Measurements from ENCODE around the gene ADAM10. TPM values are rescaled to one million over a fixed set of nuclear protein-coding genes. Genes with fewer than 3 reads are reported as not detected.

ADAM10 gene
- total RNA-seq, 2 donors from 2014 or later = 191 to 211 TPM

GRCh38 chr15:58556541-58556940 is 193.0 kb downstream of the ADAM10 start:
- H3K27ac ChIP-seq (ENCODE audit: low read depth, low read length) = no peak overlapping the region
- H3K4me1 ChIP-seq (ENCODE audit: control insufficient read depth, insufficient read depth, low read length) = peaks cover 3% of the 10 kb centered on the region
- peaks cover 6% of the 10 kb centered on the region for H3K36me3 Mint-ChIP-seq (ENCODE audit: low read depth)
- no peak overlapping the region for H3K27ac Mint-ChIP-seq
- TF ChIP-seq CTCF (conservative IDR thresholded peaks at IDR 0.05) = no peak
- H3K4me1 Mint-ChIP-seq = peaks cover 23% of the 10 kb centered on the region
- DNase-seq = no peak
- H3K4me3 ChIP-seq (ENCODE audit: low read length) = no peak overlapping the region
- peaks cover 1% of the 10 kb centered on the region for H3K27me3 Mint-ChIP-seq (ENCODE audit: insufficient read depth)
- H3K27me3 ChIP-seq (ENCODE audit: control insufficient read depth, insufficient read depth, low read length, poor library complexity, severe bottlenecking) = no peaks in the 10 kb centered on the region
- 97 to 100% methylated on average over 2 to 3 of the region's 3 CpGs for WGBS, 2 experiments (ENCODE audit: insufficient coverage in 1 of 2, insufficient read length in 1 of 2)
- no peak overlapping the region for H3K9ac ChIP-seq (ENCODE audit: extremely low read depth, low read length, poor library complexity, severe bottlenecking)
- H3K9me3 Mint-ChIP-seq = peaks cover 38% of the 10 kb centered on the region
- no peaks in the 10 kb centered on the region for H3K36me3 ChIP-seq (ENCODE audit: control insufficient read depth, insufficient read depth, low read length)
- H3K4me3 Mint-ChIP-seq = no peak overlapping the region
- peaks cover 24% of the 10 kb centered on the region for H3K9me3 ChIP-seq (ENCODE audit: control insufficient read depth, low read length)

GRCh38 chr15:58556028-58556361 is 193.5 kb downstream of the ADAM10 start:
- Histone ChIP-seq H3K9ac (ENCODE audit: extremely low read depth, low read length, poor library complexity, severe bottlenecking) (no peak overlapping the region), H3K27ac (ENCODE audit: low read depth, low read length) (no peak overlapping the region), H3K36me3 (ENCODE audit: control insufficient read depth, insufficient read depth, low read length) (no peaks in the 10 kb centered on the region), H3K4me1 (ENCODE audit: control insufficient read depth, insufficient read depth, low read length) (peaks cover 3% of the 10 kb centered on the region), H3K27me3 (ENCODE audit: control insufficient read depth, insufficient read depth, low read length, poor library complexity, severe bottlenecking) (no peaks in the 10 kb centered on the region), H3K4me3 (ENCODE audit: low read length) (no peak overlapping the region), H3K9me3 (ENCODE audit: control insufficient read depth, low read length) (peaks cover 24% of the 10 kb centered on the region)
- TF ChIP-seq CTCF (conservative IDR thresholded peaks at IDR 0.05) = no peak
- Mint-ChIP-seq H3K9me3 (peaks cover 32% of the 10 kb centered on the region), H3K4me1 (peaks cover 20% of the 10 kb centered on the region), H3K4me3 (no peak overlapping the region), H3K27me3 (ENCODE audit: insufficient read depth) (peaks cover 1% of the 10 kb centered on the region), H3K36me3 (ENCODE audit: low read depth) (peaks cover 6% of the 10 kb centered on the region), H3K27ac (no peak overlapping the region)
- WGBS, 2 experiments (ENCODE audit: insufficient coverage in 1 of 2, insufficient read length in 1 of 2) = 95 to 100% methylated on average over 2 of the region's 2 CpGs
- DNase-seq = peak; percentile 28

- WGBS, 2 experiments (ENCODE audit: insufficient coverage in 1 of 2, insufficient read length in 1 of 2) = 75 to 79% methylated on average over 8 to 15 of the region's 15 CpGs
- Histone ChIP-seq H3K9me3 (ENCODE audit: control insufficient read depth, low read length) (peaks cover 24% of the 10 kb centered on the region), H3K36me3 (ENCODE audit: control insufficient read depth, insufficient read depth, low read length) (no peaks in the 10 kb centered on the region), H3K27ac (ENCODE audit: low read depth, low read length) (no peak overlapping the region), H3K4me3 (ENCODE audit: low read length) (no peak overlapping the region), H3K9ac (ENCODE audit: extremely low read depth, low read length, poor library complexity, severe bottlenecking) (no peak overlapping the region), H3K27me3 (ENCODE audit: control insufficient read depth, insufficient read depth, low read length, poor library complexity, severe bottlenecking) (no peaks in the 10 kb centered on the region), H3K4me1 (ENCODE audit: control insufficient read depth, insufficient read depth, low read length) (peaks cover 3% of the 10 kb centered on the region)
- peaks cover 1% of the 10 kb centered on the region for H3K27me3 Mint-ChIP-seq (ENCODE audit: insufficient read depth)
- peaks cover 6% of the 10 kb centered on the region for H3K36me3 Mint-ChIP-seq (ENCODE audit: low read depth)
- H3K9me3 Mint-ChIP-seq = peaks cover 28% of the 10 kb centered on the region
- H3K4me3 Mint-ChIP-seq = no peak overlapping the region
- peak; percentile 53 for TF ChIP-seq CTCF (conservative IDR thresholded peaks at IDR 0.05)
- no peak overlapping the region for H3K27ac Mint-ChIP-seq
- DNase-seq = peak; percentile 82
- peaks cover 16% of the 10 kb centered on the region for H3K4me1 Mint-ChIP-seq
These were observed 194.1 kb downstream of the ADAM10 start for GRCh38 chr15:58555162-58556027.
